Thyroid gland (tissue), 4 donors: Measurements from ENCODE around the gene RAB3IP.

Source experiments
- POLR2A ChIP-seq, 2 donors: fragments of 450-650 bp; IDR thresholded peaks; one replicate each; pipeline ENCODE4 v1.6.1; 2017; ENCODE audit warnings: antibody characterized with exemption in 2 of 2, mild to moderate bottlenecking in 2 of 2, moderate library complexity in 1 of 2
- TF ChIP-seq, protein P1 (sequence below), 6 experiments: fragments of 200-600 bp in 3 of 6; fragments of 450-650 bp in 3 of 6; sonication (generic) in 3 of 6; IDR thresholded peaks; one replicate each; pipeline ENCODE4 v1.5.1; 2016 to 2019; ENCODE audit warnings: antibody characterized with exemption in 6 of 6, mild to moderate bottlenecking in 2 of 6, inconsistent platforms in 1 of 6, moderate library complexity in 1 of 6

DNA sequence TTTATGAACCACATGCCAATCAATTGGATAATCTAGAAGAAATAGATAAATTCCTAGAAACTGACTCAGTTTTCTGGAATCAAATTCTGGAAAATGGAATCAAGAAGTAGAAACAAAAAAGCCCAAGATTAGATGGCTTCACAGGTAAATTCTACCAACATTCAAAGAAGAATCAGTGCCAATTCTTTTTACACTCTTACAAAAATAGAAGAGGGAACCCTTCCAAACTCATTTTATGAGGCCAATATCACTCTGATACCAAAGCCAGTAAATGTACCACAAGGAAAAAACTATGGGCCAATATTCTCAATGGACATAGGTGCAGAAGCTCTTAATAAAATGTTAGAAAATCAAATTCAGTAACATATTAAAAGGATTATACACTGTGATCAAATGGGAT, 50.7 kb downstream of the RAB3IP start:
- TF ChIP-seq, protein P1, sequence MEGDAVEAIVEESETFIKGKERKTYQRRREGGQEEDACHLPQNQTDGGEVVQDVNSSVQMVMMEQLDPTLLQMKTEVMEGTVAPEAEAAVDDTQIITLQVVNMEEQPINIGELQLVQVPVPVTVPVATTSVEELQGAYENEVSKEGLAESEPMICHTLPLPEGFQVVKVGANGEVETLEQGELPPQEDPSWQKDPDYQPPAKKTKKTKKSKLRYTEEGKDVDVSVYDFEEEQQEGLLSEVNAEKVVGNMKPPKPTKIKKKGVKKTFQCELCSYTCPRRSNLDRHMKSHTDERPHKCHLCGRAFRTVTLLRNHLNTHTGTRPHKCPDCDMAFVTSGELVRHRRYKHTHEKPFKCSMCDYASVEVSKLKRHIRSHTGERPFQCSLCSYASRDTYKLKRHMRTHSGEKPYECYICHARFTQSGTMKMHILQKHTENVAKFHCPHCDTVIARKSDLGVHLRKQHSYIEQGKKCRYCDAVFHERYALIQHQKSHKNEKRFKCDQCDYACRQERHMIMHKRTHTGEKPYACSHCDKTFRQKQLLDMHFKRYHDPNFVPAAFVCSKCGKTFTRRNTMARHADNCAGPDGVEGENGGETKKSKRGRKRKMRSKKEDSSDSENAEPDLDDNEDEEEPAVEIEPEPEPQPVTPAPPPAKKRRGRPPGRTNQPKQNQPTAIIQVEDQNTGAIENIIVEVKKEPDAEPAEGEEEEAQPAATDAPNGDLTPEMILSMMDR (IDR thresholded peaks at IDR 0.05): no peak
- TF ChIP-seq POLR2A (IDR thresholded peaks at IDR 0.05): no peak
